ENCODE measurements around the gene DCC.
"Not testable (repeated sequence)": the region's sequence is repeated elsewhere in the genome, so short reads cannot be mapped to it uniquely, and the experiment has no call there.

DCC gene

DNA sequence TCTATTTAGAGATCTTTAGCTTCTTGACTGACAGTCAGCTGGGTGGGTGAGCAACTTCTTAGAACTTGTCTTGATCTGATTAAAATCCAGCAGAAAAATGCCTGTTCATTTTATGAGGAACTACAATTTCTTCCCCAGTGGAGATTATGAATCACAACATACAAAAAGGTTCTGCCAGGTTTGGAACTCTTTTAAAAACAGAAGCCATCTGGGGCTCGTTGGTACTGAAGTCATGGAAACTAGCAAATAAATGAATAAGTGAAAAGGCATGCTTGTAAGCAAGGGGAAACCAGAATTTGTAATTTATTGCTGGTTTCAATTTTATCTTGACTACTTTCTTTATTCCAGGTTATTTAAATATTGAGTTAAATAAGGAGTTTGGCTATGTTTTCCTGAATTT, 1117.1 kb downstream of the DCC start:
- no peak for DNase-seq

DNA sequence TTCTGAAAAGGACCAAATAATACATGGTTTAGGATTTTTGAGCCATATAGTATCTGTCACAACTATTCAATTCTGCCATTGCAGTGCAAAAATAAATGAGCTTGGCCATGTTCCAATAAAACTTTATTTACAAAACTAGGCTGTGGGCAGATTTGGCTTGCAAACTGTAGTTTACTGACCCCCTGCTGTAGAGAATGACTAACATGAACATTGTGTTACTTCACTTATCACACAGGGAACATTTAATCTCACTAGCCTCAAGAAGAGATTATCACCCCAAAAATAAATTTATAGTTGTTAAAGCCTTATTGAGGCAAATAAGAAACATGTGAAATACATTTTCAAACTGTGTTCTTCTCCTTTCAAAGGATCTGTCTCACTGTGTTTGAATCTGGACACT, 1118.3 kb downstream of the DCC start:
- no peak for DNase-seq

DNA sequence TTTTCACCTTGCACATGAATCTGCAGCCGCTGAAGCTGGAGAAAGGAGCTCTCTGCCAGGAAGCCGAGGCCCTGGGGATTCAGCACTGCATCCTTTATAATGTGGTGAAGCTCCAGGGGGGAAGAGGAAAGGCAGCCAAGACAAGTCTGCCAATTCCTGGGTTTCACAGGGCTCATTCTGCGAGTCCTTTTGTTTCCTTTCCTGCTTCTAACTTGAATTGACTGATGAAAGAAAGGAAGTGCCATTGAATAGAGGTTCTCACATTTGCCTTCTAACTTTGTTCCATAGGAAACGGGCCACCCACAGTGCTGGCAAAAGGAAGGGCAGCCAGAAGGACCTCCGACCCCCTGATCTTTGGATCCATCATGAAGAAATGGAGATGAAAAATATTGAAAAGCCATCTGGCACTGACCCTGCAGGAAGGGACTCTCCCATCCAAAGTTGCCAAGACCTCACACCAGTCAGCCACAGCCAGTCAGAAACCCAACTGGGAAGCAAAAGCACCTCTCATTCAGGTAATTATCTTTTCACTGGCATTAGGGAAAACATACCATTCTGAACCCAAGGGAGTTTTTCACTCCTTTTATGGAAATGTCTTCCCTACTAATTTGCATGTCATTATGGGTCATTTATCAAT, 1119.1 kb downstream of the DCC start:
- DNase-seq: no peak

DNA sequence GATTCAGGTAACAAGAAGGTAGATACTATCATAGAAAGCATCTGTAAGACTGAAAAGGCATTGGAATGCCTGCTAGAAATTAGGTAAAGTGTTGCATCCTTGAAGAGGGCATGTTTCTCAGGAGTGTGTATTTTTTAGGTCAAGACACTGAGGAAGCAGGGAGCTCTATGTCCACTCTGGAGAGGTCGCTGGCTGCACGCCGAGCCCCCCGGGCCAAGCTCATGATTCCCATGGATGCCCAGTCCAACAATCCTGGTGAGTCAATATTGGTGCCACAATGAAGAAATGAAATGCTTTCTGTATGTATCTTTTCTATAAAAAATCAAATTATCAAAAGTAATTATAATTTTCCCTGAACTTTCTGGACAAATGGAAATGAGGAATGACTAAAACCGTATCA, 1127.8 kb downstream of the DCC start:
- no peak for DNase-seq

DNA sequence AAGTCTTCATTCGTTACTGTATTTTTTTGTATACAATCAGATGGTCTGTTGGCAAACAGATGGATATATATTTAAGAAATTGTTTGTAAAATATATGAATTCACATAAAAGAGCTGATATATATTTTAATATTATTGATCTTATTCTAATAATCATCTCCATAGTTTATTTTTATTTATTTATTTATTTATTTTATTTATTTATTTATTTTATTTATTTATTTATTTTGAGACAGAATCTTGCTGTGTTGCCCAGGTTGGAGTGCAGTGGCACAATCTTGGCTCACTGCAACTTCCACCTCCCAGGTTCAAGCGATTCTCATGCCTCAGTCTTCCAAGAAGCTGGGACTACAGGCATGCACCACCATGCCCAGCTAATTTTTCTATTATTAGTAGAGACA, 1128.2 kb downstream of the DCC start:
- not testable (repeated sequence) for DNase-seq

DNA sequence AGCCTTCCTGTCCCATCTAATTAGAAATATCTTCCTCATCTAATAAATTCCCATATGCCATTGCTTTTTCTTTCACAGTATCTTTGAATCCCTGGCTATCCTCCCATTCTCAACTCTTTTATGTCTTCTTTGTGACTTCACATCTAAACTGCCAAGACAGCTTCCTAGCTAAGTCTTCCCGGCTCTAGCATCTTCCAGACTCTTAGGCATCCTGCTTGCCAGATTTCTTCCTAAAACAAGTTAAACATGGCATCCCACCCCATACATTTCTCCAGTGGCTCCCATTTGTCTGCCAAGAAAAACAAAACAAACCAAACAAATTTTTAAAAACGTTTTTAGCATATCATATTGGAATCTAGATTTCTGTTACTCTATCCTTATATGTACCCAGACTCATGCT, 1132.5 kb downstream of the DCC start:
- no peak for DNase-seq

DNA sequence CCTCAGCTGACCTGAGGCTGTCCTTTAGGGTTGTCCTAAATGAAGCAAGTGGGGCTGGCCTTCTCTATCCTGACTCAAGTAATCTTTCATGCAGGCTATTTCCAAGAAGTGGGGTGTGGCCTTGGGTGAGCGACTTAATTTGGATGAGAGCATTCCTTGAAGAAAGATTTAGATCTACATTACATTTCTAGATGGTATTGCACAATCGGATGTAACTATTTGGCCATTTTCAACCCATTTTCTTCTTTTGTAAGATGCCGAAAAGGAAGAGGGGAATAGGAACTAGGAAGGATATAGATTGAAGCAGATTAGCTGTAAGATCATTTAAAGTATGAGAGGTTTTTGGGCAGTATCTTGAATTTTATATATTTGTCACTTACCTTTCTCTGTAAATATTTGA, 1138.2 kb downstream of the DCC start:
- no peak for DNase-seq

DNA sequence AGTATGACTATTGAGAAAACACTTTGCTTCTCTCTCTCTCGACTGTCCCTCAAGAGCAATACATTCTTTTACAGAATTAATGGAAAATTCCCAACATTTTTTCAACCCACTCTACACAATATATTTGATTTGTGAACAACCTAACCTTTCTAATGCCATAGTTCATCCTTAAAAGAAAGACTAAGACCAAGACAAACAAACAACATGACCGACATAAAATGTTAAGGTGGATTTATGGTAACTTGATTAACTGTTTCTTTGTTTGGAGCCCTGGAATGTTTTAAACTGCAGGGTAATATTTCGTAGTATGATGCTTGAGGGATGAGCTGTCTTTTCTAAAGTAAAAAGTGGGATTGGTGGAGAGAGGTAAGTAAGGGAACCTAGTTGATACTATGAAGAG, 1146.3 kb downstream of the DCC start:
- DNase-seq: no peak

DNA sequence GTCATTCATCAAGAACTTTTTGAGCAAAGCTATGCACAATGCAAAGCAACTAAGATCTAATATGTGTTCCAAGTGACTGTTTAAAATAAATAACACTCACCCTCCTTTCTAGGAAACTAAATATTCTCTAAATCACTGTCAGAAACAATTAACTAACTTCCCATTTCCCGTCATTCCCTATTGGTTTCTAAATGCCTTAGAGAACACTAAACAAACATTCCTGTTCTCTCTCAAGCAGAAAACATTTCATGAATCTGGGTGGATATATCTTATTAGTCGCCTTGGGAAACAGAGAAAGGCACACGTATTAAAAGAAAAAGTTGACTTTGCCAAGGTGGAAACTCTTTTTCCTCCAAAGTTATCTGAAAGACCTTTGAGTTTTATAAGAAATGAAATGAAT, 1149.3 kb downstream of the DCC start:
- DNase-seq: no peak

DNA sequence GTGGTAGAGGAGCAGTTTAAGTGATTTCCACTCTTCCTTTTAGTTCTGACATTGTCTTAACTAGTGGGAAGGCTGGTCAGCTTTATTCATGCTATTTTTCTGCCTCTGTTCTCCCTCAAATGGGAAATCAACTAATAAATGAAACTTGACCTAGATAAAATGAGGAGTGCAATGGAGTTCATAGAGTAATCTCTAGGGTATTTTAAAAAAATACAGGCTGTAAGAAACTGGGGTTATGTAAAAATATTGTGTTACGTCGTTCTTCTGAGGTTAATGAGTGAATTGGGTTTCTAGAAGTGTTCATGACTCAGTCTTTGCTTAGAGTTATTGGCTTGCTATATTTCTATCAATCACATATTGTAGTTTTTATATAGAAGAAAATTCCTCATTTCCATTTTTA, 1150.0 kb downstream of the DCC start:
- DNase-seq: no peak

DNA sequence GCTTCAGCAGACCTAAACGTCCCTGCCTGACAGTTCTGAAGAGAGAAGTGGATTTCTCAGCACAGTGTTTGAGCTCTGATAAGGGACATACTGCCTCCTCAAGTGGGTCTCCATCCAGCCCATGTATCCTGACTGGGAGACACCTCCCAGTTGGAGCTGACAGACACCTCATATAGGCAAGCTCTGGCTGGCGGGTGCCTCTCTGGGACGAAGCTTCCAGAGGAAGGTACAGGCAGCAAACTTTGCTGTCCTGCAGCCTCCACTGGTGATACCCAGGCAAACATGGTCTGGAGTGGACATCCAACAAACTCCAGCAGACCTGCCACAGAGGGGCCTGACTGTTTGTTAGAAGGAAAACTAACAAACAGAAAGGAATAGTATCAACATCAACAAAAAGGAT, 1156.0 kb downstream of the DCC start:
- no peak for DNase-seq

DNA sequence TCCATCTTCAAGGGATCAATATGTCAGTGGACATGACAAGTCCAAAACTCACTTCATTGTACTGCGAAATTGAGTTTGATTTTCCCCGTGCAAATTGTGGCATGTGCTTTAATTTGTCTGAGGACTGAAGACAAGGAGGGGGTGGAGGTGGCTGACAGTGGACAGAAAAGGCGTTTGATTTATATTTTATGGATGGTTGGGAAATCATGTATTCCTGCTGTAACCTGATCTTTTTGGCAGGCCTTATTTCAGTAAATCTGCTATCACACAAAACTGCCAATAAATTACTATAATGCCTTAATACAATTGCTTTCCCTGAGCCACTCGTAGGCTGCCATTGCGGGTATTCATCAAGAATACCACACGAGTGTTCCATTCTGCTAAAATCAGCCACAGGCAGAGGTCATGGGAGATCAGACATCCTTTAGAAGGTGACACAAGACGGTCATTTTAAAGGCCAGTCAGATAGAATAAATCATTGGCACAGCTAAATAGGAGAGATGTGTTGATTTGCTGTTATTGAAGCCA, 1164.0 kb downstream of the DCC start:
- no peak for DNase-seq

DNA sequence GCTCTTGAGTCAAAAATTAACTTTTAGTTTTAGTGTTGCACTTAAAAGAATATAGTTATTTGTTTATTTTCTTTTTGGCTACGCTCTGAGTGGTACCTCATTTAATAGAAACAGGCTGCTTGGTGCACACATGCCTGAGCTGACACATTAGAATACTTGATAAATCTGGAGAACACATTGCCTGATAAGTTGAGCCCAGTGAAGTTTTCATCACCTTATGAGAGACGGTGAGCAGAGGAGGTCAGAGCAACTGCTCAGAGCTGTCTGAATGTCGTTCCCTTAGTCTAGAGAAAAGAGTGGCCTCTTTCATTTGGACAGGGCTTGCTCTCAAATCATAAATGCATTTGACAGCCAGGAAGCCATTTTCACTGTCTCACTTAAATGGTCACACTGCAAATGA, 1168.5 kb downstream of the DCC start:
- no peak for DNase-seq

DNA sequence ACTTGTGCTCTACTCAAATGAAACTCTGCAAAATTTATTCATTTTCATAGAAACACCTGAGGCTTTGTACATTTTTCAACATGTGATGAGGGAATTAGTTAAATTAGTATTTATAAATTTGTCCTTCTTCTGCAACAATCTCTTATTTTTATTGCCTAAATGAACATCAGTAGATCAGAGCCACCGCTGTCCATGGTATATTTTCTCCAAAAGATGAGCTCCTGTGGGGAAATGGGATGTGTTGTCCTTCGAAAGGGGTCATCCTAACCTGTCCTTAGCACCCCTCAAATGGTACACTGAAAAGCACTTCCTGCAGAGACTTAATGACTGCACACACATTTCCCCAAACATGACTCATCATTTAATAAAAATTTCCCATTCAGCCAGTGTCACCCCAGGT, 1169.9 kb downstream of the DCC start:
- no peak for DNase-seq

DNA sequence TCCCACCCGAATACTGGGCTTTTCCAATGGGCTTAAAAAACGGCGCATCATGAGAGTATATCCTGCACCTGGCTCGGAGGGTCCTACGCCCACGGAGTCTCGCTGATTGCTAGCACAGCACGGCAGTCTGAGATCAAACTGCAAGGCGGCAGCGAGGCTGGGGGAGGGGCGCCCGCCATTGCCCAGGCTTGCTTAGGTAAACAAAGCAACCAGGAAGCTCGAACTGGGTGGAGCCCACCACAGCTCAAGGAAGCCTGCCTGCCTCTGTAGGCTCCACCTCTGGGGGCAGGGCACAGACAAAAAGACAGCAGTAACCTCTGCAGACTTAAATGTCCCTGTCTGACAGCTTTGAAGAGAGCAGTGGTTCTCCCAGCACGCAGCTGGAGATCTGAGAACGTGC, 1171.7 kb downstream of the DCC start:
- not testable (repeated sequence) for DNase-seq

DNA sequence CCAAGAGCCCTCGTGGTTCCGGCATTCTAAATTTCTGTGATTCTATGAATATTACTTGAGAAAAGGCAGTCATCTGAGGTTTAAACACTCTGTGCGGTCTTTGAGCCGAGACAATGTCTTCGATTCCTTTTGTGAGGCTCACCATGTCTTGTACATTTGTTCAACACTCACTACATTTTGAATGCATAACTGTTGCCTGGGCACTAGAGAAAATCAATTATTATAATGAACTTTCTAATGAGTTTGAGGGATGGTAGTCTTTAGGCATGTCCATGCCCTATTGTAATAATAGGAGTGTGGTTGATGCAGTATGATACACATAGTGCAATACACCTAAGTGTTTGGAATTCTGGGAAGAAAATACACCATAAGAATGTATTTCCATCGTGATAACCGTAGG, 1181.1 kb downstream of the DCC start:
- DNase-seq: no peak

DNA sequence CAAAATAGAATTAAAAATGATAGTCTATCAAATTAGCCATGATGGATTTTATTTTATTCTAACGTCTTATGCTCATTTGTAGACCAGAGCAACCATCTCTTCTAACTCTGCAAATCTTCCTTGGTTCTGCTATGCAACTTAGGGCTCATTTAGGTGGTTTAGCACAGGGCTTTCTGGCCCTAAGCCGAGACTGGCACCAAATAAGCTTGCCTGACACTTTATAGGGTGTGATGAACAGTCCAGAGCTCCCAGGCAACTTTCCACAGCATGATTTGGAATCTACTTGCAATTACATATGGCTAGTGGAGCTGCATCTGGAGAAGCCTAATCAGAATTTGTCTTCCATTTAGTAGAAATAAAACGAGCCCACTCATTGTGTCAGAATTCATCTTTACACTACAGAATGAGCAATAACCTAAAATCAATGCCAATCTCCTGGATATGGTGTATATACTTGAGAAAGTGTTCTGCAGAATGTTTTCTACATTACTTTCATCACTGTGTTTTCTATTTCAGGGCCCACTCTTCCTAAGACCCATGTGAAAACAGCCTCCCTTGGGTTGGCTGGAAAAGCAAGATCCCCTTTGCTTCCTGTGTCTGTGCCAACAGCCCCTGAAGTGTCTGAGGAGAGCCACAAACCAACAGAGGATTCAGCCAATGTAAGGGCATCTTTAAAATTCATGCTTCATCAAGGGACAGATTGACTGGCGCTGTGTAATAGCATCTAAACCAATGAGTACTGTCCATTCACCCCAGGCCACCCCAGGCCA, 1186.3 kb downstream of the DCC start:
- no peak for DNase-seq

DNA sequence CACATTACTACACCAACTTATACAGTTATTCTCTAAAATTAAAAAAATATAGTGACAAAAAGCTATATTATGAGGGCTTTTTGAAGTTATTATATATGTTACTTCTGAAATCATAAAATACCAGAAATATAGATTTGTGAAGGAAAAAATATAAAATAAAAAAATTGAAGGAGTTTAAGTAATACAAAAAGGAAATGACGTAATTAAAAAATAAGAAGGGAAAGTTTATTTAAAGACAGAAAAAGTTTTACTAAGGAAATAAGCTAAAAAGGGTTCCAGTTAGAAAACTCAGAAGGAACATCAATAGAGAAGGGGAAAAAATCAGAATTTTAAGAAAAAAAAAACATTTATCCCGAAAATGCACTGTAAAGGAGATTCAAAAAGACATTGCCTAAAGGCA, 1187.4 kb downstream of the DCC start:
- DNase-seq: no peak

DNA sequence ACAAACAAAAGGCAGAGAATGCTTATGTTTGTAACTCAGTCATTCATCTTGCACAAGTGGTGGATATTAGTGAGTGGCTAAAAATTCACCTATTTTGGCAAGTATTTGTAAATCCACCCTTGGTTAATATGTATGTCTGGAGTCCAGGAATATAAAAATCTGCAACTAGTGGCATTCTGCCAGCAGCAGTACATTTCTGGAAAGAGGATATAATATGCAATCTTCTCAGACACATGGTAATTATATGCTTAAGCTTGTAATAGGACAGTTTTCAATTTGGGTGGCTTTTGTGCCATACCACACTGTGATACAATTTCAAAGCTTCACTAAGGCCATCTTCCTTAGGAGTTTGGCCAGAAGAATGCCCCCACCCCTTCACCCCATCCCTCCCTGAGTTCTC, 1191.2 kb downstream of the DCC start:
- no peak for DNase-seq

DNA sequence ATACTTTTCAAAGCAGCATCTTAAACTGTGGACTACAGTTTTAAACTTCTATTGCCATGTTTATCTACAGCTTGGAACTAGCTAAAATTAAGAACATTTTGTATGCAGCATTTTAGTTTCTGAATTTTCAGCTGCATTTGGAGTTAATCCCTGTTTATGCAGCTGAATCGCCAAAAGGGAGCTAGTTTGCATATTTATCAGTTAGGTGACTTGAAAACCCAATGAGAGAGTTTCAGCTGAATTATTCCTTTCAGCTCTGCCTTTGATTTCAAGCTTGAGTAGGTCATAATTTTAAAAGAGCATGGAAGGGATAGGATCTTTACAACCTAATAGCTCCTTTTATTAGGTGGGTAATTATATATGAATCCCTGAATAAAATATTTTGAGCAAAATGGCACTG, 1191.9 kb downstream of the DCC start:
- no peak for DNase-seq

DNA sequence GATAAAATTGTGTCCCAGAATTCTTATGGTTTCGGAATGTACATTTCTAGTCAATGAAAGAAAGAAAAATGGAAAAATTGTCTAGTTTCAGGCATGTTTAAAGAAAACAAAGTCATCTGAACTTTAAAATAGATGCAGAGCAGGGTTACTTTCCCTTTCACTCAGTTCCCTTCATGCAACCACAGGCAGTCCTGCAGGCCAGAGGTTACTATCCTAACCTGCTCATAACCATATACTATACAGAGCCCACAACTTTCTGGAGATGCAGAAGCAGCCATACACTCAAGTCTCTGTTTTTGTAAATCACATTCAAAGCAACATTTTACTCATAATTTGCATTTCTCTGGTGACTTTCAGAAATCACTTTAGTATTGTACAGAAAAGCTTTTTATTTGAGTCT, 1194.2 kb downstream of the DCC start:
- DNase-seq: no peak

DNA sequence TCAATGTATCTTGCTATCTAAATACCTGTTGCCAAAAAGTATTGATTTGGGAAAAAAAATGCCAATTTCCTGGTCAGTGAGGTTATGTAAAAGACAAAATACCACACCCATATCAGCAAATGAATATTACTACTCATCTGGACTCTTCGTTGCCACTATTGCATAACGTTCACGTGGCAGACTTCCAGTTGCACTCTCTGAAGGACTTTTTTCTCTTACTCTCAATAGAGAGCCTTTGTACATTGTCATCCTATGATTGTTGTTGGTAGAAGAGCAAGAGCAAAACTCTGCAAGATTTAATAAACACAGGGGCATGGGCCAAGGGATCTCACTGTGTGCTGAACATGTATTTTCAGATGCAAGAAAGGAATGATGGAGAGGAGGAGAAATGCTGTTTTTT, 1194.7 kb downstream of the DCC start:
- DNase-seq: no peak

DNA sequence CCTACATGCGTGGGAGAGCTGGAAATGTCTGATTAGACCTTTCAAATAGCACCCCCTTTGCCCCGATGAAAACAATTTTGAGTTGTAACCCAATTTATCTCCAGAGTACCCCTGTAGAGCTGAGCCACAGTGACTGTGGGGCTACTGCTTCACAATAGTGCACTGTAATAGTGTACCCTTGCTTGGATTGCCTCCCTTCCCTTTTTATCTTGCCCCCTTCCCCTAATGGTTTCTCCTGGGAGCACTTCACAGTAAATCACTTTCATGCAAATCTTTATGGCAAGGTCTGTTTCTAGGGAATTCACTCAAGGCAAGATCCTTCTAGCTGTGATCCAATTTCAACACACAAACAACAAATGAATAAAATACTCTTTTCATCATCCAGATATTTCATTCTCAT, 1196.9 kb downstream of the DCC start:
- no peak for DNase-seq

DNA sequence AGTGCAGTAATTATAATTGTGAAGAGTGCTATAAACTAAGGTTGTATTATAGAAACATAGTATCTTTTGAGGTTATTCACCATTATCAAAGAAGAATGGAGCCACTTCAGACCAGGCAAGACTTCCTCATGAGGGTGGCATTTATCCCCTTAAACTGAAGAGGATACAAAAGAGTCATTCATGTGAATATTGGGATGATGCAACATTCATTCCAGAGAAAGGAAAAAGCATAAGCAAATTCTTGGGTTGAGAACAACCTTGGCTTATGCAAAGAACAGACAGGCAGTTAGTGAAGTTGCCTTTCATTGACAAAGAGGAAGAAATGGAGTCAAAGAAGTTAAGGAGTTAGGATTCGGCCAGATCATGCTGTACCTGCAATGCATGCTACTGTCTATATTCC, 1201.9 kb downstream of the DCC start:
- no peak for DNase-seq

DNA sequence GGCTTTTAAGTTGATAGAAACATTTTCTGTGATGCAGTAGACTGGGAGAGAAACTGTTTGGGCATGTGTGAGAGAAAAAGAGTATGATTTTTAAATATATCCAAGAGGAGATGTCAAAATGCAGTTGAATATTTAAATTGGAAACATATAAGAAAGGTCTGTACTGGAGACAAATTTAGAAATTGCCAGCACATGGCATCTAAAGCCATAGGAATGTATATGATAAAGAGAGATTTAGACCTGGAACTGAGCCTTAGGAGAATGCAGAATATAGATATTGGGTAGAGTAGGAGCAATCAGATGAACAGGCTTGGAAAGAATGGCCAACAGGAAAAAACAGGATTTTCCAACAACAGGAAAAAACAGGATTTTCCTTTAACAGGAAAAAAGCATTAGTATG, 1203.7 kb downstream of the DCC start:
- DNase-seq: no peak
